Neural cell (in vitro differentiated cells): Measurements from ENCODE around the gene LFNG. TPM values are rescaled to one million over a fixed set of nuclear protein-coding genes. Genes with fewer than 3 reads are reported as not detected.

ENCODE experiments used
- H2AFZ ChIP-seq: fragments of 200-600, 300-800 bp; sonication (generic), shearing (Covaris generic); 2 replicates; pipeline ENCODE4 v1.6.0; 2014; ENCODE audit warnings: low read depth, mild to moderate bottlenecking, antibody characterized with exemption, low read length, moderate library complexity
- H3F3A ChIP-seq: fragments of 200-600 bp; shearing (Covaris generic); 2 replicates; pipeline ENCODE4 v1.6.1; 2016; ENCODE audit warnings: mild to moderate bottlenecking, moderate library complexity, mixed read lengths, antibody characterized with exemption, low read length; ENCODE audit not compliant: insufficient read depth, poor library complexity, severe bottlenecking
- H3K27ac ChIP-seq: fragments of 200-600, 300-800 bp; sonication (generic), shearing (Covaris generic); 2 replicates; pipeline ENCODE4 v1.5.1; 2014; ENCODE audit warnings: mild to moderate bottlenecking, low read length, moderate library complexity
- H3K27me3 ChIP-seq: fragments of 300-800, 200-600 bp; sonication (generic), shearing (Covaris generic); 2 replicates; pipeline ENCODE4 v1.6.0; 2014; ENCODE audit warnings: mild to moderate bottlenecking, low read depth, low read length, moderate library complexity; ENCODE audit not compliant: insufficient read depth
- H3K36me3 ChIP-seq: fragments of 300-800, 200-600 bp; sonication (generic), shearing (Covaris generic); 2 replicates; pipeline ENCODE4 v1.5.1; 2014; ENCODE audit warnings: mild to moderate bottlenecking, antibody characterized with exemption, low read length, moderate library complexity; ENCODE audit not compliant: insufficient read depth
- H3K4me2 ChIP-seq: fragments of 300-800, 200-600 bp; sonication (generic), shearing (Covaris generic); 2 replicates; pipeline ENCODE4 v1.6.0; 2014; ENCODE audit warnings: mild to moderate bottlenecking, low read length
- H3K4me3 ChIP-seq: fragments of 300-800, 200-600 bp; sonication (generic), shearing (Covaris generic); 2 replicates; pipeline ENCODE4 v1.5.1; 2014; ENCODE audit warnings: mild to moderate bottlenecking, low read length, moderate library complexity
- H3K79me2 ChIP-seq: fragments of 200-600 bp; shearing (Covaris generic); replicated peaks from 2 replicates; pipeline ENCODE4 v1.6.0; 2014; ENCODE audit warnings: mild to moderate bottlenecking, low read length, moderate library complexity; ENCODE audit not compliant: insufficient read depth
- H3K9ac ChIP-seq: fragments of 300-800, 200-600 bp; sonication (generic), shearing (Covaris generic); 2 replicates; pipeline ENCODE4 v1.6.1; 2016; ENCODE audit warnings: mild to moderate bottlenecking, low read length, mixed read lengths
- H3K9me2 ChIP-seq: fragments of 200-600 bp; shearing (Covaris generic); 2 replicates; pipeline ENCODE4 v1.6.1; 2016; ENCODE audit warnings: mild to moderate bottlenecking, low read length, mixed read lengths; ENCODE audit not compliant: insufficient read depth
- H3K9me3 ChIP-seq: fragments of 200-600, 300-800 bp; sonication (generic), shearing (Covaris generic); 2 replicates; pipeline ENCODE4 v1.6.1; 2016; ENCODE audit warnings: mild to moderate bottlenecking, mixed run types, low read length, moderate library complexity, mixed read lengths
- H4K20me1 ChIP-seq: fragments of 200-600 bp; shearing (Covaris generic); 2 replicates; pipeline ENCODE4 v1.6.1; 2016; ENCODE audit warnings: mild to moderate bottlenecking, mixed run types; ENCODE audit not compliant: insufficient read depth
- EZH2 ChIP-seq: fragments of 200-600, 300-800 bp; shearing (Covaris generic), sonication (generic); IDR thresholded peaks from 2 replicates; pipeline ENCODE4 v1.6.1; 2014; ENCODE audit warnings: antibody characterized with exemption, low read length, borderline replicate concordance, mild to moderate bottlenecking; ENCODE audit not compliant: insufficient read depth, poor library complexity, severe bottlenecking
- MXI1 ChIP-seq: fragments of 450-650 bp; conservative IDR thresholded peaks from 2 replicates; pipeline ENCODE4 v1.6.1; 2014; ENCODE audit warnings: antibody characterized with exemption, mild to moderate bottlenecking; ENCODE audit not compliant: poor library complexity, severe bottlenecking
- RAD21 ChIP-seq: fragments of 450-650 bp; conservative IDR thresholded peaks from 2 replicates; pipeline ENCODE4 v1.6.1; 2014; ENCODE audit warnings: antibody characterized with exemption, mild to moderate bottlenecking, moderate library complexity
- SMC3 ChIP-seq: fragments of 450-650 bp; conservative IDR thresholded peaks from 2 replicates; pipeline ENCODE4 v1.6.1; 2014; ENCODE audit warnings: antibody characterized with exemption, mild to moderate bottlenecking, moderate library complexity; ENCODE audit not compliant: poor library complexity
- TAF1 ChIP-seq: IDR thresholded peaks from 2 replicates; pipeline ENCODE4 v1.6.1; 2012; ENCODE audit warnings: low read depth
- polyA plus RNA-seq: library from polyadenylated mRNA; depleted of rRNA; stranded (reverse); fragments of >200 nt; gene quantifications from 2 replicates; pipeline ENCODE4 v1.2.3, GENCODE V29; 2014
- TF ChIP-seq, protein P1 (sequence below): IDR thresholded peaks from 2 replicates; pipeline ENCODE4 v1.6.1; 2012; ENCODE audit warnings: borderline replicate concordance
- TF ChIP-seq, protein P2 (sequence below): fragments of 450-650 bp; IDR thresholded peaks from 2 replicates; pipeline ENCODE4 v1.5.1; 2014; ENCODE audit warnings: antibody characterized with exemption, mild to moderate bottlenecking, moderate library complexity; ENCODE audit not compliant: poor library complexity, severe bottlenecking

Gene LFNG
- polyA plus RNA-seq, 1 donor from 2014 or later: 0.30 TPM

DNA sequence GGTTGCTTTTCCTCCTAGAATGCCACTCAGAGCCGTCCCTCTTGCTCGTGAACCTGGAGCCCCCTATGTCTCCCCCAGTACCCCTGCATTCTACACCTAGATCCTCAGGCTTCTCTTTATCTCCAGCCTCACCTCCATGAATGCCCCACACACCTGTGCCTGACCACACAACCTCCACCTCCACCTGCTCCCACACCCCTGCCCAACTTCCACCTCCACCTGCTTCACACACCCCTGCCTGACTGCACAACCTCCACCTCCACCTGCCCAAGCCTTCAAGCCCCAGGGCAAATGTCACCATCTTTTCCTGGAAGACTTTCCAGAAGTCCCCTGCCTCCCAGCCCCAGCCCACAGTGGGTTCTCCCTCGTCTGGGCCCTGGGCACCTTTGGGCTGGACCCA, 6.9 kb upstream of the LFNG start:
- Histone ChIP-seq H3K27ac (no peak overlapping the region), H2AFZ (no peak overlapping the region), H3F3A (no peaks in the 10 kb centered on the region), H3K79me2 (no peaks in the 10 kb centered on the region), H3K9ac (no peak overlapping the region), H3K4me3 (no peak overlapping the region), H4K20me1 (no peaks in the 10 kb centered on the region), H3K4me2 (no peak overlapping the region), H3K9me2 (no peaks in the 10 kb centered on the region), H3K27me3 (no peaks in the 10 kb centered on the region), H3K36me3 (no peaks in the 10 kb centered on the region), H3K9me3 (no peaks in the 10 kb centered on the region)
- no peak for TF ChIP-seq RAD21
- no peak for TF ChIP-seq MXI1

DNA sequence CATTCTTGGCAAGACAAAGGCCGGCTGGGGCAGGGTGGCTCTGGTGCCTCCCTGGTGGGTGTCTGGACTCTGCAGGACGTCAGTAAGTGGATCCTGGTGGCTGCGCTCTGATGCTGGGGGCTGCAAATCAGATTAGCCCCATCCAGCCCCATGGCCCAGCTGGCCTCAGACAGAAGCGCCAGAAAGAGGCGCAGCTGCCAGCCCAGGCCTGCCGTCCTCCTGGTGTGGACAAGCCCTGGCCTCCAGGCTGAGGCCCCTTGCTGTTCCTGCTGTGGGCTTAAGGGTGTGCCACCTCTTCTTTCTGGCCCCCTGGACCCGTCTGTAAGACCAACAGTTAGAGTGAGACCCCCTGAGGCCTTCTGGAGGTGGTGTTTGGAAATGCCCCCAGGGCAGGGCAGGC, 5.9 kb upstream of the LFNG start:
- H4K20me1 ChIP-seq: no peaks in the 10 kb centered on the region
- H3K9me2 ChIP-seq: no peaks in the 10 kb centered on the region

More for the DNA sequence above, 5.9 kb upstream of the LFNG start:
- no peaks in the 10 kb centered on the region for H3F3A ChIP-seq
- no peak overlapping the region for H3K9ac ChIP-seq
- TF ChIP-seq RAD21 (no peak), EZH2 (no peak), SMC3 (no peak), TAF1 (no peak), MXI1 (no peak)
- TF ChIP-seq, protein P1, sequence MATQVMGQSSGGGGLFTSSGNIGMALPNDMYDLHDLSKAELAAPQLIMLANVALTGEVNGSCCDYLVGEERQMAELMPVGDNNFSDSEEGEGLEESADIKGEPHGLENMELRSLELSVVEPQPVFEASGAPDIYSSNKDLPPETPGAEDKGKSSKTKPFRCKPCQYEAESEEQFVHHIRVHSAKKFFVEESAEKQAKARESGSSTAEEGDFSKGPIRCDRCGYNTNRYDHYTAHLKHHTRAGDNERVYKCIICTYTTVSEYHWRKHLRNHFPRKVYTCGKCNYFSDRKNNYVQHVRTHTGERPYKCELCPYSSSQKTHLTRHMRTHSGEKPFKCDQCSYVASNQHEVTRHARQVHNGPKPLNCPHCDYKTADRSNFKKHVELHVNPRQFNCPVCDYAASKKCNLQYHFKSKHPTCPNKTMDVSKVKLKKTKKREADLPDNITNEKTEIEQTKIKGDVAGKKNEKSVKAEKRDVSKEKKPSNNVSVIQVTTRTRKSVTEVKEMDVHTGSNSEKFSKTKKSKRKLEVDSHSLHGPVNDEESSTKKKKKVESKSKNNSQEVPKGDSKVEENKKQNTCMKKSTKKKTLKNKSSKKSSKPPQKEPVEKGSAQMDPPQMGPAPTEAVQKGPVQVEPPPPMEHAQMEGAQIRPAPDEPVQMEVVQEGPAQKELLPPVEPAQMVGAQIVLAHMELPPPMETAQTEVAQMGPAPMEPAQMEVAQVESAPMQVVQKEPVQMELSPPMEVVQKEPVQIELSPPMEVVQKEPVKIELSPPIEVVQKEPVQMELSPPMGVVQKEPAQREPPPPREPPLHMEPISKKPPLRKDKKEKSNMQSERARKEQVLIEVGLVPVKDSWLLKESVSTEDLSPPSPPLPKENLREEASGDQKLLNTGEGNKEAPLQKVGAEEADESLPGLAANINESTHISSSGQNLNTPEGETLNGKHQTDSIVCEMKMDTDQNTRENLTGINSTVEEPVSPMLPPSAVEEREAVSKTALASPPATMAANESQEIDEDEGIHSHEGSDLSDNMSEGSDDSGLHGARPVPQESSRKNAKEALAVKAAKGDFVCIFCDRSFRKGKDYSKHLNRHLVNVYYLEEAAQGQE: no peak
- TF ChIP-seq, protein P2, sequence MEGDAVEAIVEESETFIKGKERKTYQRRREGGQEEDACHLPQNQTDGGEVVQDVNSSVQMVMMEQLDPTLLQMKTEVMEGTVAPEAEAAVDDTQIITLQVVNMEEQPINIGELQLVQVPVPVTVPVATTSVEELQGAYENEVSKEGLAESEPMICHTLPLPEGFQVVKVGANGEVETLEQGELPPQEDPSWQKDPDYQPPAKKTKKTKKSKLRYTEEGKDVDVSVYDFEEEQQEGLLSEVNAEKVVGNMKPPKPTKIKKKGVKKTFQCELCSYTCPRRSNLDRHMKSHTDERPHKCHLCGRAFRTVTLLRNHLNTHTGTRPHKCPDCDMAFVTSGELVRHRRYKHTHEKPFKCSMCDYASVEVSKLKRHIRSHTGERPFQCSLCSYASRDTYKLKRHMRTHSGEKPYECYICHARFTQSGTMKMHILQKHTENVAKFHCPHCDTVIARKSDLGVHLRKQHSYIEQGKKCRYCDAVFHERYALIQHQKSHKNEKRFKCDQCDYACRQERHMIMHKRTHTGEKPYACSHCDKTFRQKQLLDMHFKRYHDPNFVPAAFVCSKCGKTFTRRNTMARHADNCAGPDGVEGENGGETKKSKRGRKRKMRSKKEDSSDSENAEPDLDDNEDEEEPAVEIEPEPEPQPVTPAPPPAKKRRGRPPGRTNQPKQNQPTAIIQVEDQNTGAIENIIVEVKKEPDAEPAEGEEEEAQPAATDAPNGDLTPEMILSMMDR: no peak
- H3K36me3 ChIP-seq: no peaks in the 10 kb centered on the region
- H3K4me3 ChIP-seq: no peak overlapping the region
- H3K27me3 ChIP-seq: peaks cover 4% of the 10 kb centered on the region
- no peaks in the 10 kb centered on the region for H3K79me2 ChIP-seq
- H2AFZ ChIP-seq: no peak overlapping the region
- no peak overlapping the region for H3K4me2 ChIP-seq
- no peaks in the 10 kb centered on the region for H3K9me3 ChIP-seq
- no peak overlapping the region for H3K27ac ChIP-seq
